NOMO-1 (cell line): ENCODE data around the gene CCT8L2.
"Not testable (repeated sequence)": the region's sequence is repeated elsewhere in the genome, so short reads cannot be mapped to it uniquely, and the experiment has no call there.

ENCODE experiments used
- DNase-seq, 2 experiments: peaks; one replicate each; lab custom pipeline; 2025; ENCODE audit not compliant: unreplicated experiment in 2 of 2; lab: John Stamatoyannopoulos, UW

Gene CCT8L2

GRCh38 chr22:16559056-16559955 lies 33.3 kb downstream of the CCT8L2 start:
- DNase-seq, result no peak

GRCh38 chr22:16558376-16558945 lies 34.1 kb downstream of the CCT8L2 start:
- DNase-seq, result not testable (repeated sequence)

- not testable (repeated sequence) for DNase-seq
Measured at GRCh38 chr22:16557511-16557910, 35.1 kb downstream of the CCT8L2 start.

- not testable (repeated sequence) for DNase-seq
Measured at GRCh38 chr22:16555077-16555994, 37.3 kb downstream of the CCT8L2 start.

- DNase-seq, result not testable (repeated sequence)
Measured at GRCh38 chr22:16543310-16543709, 49.3 kb downstream of the CCT8L2 start.
